Globus pallidus (tissue), 1 donor: ENCODE measurements around the gene PBX3.
"Not testable (repeated sequence)": the region's sequence is repeated elsewhere in the genome, so short reads cannot be mapped to it uniquely, and the experiment has no call there.

Experiments used
- DNase-seq: peaks from one replicate; pipeline ENCODE4 v3.0.0-alpha.2; 2015; ENCODE audit warnings: low spot score

Gene PBX3

GRCh38 chr9:125823874-125824406 is 76.8 kb downstream of the PBX3 start:
- DNase-seq = not testable (repeated sequence)

GRCh38 chr9:125825762-125826161 is 78.6 kb downstream of the PBX3 start:
- DNase-seq = no peak

GRCh38 chr9:125826850-125827249 is 79.7 kb downstream of the PBX3 start:
- no peak for DNase-seq

GRCh38 chr9:125829743-125830142 is 82.6 kb downstream of the PBX3 start:
- peak; percentile 30 for DNase-seq

- no peak for DNase-seq
Observed at GRCh38 chr9:125831054-125831453, 83.9 kb downstream of the PBX3 start.

GRCh38 chr9:125831616-125832015 is 84.4 kb downstream of the PBX3 start:
- DNase-seq = no peak

GRCh38 chr9:125835655-125836054 is 88.5 kb downstream of the PBX3 start:
- no peak for DNase-seq

GRCh38 chr9:125839317-125839716 is 92.1 kb downstream of the PBX3 start:
- no peak for DNase-seq

GRCh38 chr9:125841444-125841843 is 94.3 kb downstream of the PBX3 start:
- no peak for DNase-seq

GRCh38 chr9:125842242-125842641 is 95.1 kb downstream of the PBX3 start:
- DNase-seq = no peak

GRCh38 chr9:125843646-125844045 is 96.5 kb downstream of the PBX3 start:
- no peak for DNase-seq

- no peak for DNase-seq
Observed at GRCh38 chr9:125844611-125845010, 97.4 kb downstream of the PBX3 start.

GRCh38 chr9:125845271-125845808 is 98.2 kb downstream of the PBX3 start:
- no peak for DNase-seq

GRCh38 chr9:125847735-125848134 is 100.6 kb downstream of the PBX3 start:
- no peak for DNase-seq

- DNase-seq = no peak
Observed at GRCh38 chr9:125850106-125850632, 103.0 kb downstream of the PBX3 start.

GRCh38 chr9:125850763-125851162 is 103.6 kb downstream of the PBX3 start:
- DNase-seq = no peak

GRCh38 chr9:125851979-125852378 is 104.8 kb downstream of the PBX3 start:
- no peak for DNase-seq

- no peak for DNase-seq
Observed at GRCh38 chr9:125852386-125852785, 105.2 kb downstream of the PBX3 start.

GRCh38 chr9:125854553-125855275 is 107.5 kb downstream of the PBX3 start:
- no peak for DNase-seq

GRCh38 chr9:125856331-125856730 is 109.2 kb downstream of the PBX3 start:
- no peak for DNase-seq

GRCh38 chr9:125861405-125862058 is 114.4 kb downstream of the PBX3 start:
- DNase-seq = no peak

GRCh38 chr9:125863923-125864322 is 116.8 kb downstream of the PBX3 start:
- DNase-seq = no peak
